ENCODE measurements around the gene LRBA.
"Not testable (repeated sequence)": the region's sequence is repeated elsewhere in the genome, so short reads cannot be mapped to it uniquely, and the experiment has no call there.

Gene LRBA

DNA sequence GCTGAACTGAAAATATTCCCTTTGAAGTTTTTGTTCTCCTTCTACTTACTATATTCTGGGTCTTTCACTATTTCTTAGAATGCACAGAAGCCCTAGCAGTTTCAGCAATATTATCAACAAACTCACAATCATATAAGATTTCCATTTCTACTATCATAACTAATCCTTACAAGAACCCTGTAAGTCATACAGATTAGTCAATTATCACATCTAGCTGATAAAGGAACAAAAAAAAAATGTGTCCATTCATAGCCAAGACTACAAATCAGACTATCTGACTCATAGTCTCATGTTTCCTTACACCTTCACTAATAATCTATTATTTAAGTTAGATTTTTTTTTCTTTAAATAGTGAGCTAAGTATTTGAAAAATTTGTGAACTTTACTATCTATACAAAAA lies 72.5 kb downstream of the LRBA start:
- peak; percentile 71 to 75 for ATAC-seq

DNA sequence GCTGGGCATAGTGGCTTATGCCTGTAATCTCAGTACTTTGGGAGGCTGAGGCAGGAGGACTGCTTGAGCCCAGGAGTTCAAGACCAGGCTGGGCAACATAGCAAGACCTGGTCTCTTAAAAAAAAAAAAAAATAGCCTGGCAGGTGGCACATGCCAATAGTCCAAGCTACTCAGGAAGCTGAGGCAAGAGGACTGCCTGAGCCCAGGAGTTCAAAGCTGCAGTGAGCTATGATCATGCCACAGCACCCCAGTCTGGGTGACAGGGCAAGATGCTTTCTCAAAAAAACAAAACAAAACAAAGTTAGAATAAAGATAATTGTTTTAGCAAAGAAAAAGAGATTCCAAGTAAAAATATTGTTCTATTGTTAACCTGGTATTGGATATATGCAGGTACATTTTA lies 75.0 kb downstream of the LRBA start:
- ATAC-seq: no peak

DNA sequence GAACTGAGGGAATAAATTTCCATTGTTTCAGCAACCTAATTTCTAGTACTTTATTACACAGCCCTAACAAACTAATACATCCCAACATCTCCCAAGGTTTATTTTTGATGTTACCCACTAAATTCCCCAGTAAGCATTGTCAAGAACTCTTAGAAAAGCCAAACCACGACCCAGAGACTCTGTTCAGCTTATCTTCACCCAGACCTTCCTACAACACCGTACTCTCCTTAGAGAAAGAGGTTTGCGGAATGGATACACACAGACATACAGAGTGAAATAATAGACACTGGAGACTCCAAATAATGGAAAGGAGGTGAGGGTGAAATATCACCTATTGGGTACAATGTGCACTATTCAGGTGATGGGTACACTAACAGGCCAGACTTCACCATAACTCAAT lies 75.6 kb downstream of the LRBA start:
- no peak for ATAC-seq

DNA sequence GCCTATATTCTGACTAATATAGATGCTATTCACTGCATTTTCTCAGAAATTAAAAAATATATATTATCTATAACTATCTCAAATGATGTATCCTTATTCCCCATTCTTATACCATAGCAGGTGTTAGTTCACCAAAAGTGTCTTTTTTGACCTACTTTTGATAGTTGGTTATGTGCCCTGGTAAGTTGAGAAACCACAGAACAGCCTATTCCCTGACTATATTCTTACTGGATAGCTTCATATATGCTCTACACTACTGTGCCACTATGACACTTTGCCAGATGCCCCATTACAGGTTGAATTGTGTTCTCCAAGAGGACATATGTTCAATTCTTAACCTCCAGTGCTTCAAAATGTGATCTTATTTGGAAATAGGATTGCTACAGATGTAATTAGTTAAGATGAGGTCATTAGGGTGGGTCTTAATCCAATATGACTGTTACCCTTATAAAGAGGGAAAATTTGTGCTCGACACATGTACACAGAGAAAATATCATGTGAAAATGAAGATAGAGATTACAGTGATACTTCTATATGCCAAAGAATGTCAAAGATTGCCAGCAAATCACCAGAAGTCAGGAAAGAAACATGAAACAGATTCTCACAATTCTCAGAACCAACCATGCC lies 76.1 kb downstream of the LRBA start:
- no peak for ATAC-seq

DNA sequence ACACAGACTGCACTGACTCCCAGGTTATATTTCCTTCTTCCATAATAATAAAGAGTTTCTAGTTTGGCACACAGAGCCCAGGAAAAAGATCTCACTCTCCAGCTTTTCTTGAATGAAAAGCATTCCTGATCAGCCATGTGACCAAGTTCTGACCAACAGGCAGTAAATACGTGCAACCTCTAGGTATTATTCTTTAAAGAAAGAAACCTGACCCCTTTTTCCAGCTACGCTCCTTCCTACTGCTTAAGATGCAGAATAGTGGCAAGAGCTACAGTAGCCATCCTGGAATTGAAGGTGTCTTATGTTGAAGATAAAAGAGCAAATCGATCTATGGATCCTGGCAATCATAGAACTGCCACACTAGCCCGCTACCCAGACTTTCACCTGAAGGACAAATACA lies 76.7 kb downstream of the LRBA start:
- no peak for ATAC-seq

DNA sequence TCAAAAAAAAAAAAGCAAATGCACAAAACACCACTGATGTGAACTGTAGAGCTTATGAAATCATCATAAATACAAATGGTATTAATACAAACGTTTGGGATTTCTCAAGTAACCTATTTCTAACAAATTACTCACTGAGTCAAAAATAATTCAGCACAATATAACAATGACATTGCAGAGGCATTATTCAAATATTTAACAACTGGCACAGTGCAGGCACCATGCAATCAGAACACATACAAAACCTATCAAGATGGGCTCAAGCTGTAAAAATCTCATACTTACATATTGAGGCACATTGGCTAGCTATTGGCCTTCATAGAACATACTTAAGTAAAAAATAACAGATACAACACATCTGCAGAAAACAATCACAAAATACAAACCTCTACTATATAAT lies 81.1 kb downstream of the LRBA start:
- ATAC-seq: no peak

DNA sequence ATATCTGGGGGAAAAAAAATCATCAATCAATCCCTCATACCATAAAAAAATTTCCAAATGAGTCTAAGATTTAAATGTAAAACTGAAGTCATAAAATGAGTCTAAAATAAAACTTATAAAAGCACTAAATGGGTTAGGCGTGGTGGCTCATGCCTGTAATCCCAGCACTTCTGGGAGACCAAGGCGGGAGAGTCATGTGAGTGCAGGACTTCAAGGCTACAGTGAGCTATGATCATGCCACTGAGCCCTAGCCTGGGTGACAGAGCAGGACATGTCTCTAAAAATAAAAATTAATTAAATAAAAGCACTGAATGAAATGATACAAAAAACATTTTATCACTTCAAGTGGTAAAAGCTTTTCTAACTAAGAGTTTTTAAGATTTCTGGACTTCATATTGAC lies 83.3 kb downstream of the LRBA start:
- ATAC-seq: no peak

DNA sequence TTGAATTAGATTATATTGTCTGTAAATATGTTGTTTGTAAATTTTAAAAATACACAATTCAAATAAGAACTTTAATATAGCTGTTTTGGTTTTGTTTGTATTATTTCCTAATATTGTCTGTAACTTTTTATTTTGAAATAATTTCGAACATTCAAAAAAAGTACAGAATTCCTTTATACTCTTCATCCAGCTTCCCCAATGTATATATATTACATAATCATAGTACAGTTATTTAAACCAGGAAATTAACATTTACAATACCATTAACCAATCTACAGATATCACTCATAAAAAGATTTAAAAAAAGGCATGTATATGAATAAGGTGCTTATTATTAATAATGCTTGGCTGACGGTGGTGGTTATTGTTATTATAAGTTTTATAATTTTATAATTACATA lies 84.1 kb downstream of the LRBA start:
- ATAC-seq: no peak

DNA sequence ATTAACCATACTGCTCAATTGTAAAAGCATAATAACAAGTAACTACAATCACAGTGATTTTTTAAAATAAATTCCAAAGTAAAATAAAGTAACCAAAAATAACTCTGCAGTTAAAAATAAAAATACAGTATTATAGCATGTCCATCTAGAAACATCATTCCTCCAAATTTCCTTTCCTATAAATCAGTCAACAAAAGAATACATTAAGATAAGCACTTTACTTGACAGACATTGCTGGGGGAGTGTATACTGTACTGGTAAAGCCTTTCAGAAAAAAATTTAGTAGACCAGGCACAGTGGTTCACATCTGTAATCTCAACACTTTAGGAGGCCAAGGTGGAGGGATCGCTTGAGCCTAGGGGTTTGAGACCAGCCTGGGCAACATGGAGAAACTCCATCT lies 91.1 kb downstream of the LRBA start:
- ATAC-seq: no peak

DNA sequence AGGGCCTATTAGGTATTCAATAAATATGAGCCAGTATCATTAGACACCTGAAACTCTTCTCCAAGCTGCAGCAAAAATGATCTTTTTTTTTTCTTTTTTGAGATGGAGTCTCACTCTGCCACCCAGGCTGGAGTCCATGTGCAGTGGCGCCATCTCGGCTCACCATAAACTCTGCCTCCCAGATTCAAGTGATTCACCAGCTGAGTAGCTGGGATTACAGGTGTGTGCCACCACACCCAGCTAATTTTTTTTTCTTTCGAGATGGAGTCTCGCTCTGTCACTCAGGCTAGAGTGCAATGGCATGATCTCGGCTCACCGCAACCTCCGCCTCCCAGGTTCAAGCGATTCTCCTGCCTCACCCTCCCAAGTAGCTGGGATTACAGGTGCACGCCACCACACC lies 93.6 kb downstream of the LRBA start:
- not testable (repeated sequence) for ATAC-seq

DNA sequence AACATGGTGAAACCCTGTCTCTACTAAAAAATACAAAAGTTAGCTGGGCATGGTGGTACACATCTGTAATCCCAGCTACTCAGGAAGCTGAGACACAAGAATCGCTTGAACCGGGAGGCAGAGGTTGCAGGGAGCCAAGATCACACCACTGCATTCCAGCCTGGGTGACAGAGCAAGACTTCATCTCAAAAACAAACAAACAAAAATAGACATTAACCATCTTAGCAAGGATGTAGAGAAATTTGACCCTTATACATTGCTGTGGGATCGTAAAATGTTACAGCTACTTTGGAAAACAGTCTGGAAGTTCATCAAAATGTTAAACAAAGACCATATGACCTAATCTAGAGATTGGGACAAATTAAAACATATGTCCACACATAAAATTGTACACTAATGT lies 96.5 kb downstream of the LRBA start:
- not testable (repeated sequence) for ATAC-seq

DNA sequence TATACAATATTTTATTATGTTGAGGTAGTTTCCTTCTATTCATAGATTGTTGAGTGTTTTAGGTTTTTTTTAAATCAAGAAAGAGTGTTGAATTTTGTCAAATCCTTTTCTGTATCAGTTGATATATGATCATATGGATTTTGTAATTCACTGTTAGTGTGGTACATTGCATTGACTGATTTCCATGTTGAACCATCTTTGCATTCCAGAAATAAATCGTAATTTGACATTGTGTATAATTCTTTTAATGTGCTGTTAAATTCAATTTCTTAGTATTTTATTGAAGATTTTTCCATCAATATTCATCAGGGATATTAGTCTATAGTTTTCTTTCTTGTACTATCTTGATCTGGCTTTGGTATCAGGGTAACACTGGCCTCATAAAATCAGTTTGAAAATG lies 103.8 kb downstream of the LRBA start:
- no peak for ATAC-seq

DNA sequence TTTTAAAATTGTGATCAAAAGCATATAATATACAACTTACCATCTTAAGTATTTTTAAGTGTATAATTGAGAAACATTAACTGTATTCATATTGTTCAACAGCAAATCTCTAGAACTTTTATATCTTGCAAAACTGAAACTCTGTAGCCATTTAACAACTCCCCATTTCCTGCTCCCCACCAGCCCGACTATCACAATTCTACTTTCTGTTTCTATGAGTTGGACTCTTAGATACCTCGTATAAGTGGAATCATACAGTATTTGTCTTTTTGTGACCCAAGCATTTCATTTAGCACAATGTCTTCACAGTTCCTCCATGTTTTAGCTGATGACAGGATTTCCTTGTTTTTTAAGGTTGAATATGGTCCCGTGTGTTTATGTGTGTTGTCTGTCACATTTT lies 106.0 kb downstream of the LRBA start:
- ATAC-seq: no peak

DNA sequence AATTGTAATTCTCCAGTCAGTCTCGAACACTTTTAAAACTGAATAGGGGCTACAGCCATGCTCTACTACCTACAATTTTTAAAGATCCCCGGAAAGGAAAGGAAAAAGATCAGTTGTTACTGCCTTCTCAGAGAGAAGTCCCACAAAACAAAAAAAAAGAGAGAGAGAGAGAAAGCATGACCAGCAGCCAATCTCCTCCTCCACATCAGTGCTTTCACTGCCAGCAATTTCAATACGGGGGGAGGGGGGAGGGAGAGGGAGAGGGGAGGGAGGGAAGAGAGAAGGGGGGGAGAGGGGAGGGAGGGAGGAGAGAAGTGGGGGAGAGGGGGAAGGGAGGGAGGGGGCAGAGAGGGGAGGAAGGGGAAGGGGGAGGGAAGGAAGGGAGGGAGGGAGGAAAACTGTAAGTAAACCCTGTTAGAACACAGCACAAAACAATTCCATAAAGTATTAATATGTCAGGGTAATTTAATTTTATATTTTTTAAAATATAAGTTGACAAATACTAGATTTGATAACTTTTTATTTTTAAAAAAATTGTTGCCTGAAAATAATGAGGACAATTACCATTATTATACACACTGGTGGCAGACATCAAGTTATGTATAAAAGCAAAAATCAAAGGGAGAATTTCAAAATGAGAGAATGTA lies 108.0 kb downstream of the LRBA start:
- no peak for ATAC-seq

DNA sequence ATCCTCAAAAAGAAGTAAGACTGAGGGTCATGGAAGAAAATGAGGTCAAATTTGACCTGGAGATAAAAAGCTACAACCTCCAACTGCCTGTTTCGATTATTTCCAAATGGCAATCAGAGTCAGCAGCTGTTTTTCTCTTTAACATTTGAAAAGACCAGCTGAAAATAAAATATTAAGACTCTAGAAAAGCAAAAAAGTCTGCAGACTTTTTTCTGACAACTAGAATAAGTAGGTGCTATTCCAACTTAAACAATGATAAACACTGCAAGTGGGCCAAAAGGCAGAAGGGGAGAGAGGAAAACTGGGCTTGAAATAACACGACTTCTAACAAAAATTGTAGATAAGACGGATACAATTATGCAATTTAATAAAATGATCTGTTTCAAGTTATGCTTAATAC lies 110.4 kb downstream of the LRBA start:
- ATAC-seq: no peak

DNA sequence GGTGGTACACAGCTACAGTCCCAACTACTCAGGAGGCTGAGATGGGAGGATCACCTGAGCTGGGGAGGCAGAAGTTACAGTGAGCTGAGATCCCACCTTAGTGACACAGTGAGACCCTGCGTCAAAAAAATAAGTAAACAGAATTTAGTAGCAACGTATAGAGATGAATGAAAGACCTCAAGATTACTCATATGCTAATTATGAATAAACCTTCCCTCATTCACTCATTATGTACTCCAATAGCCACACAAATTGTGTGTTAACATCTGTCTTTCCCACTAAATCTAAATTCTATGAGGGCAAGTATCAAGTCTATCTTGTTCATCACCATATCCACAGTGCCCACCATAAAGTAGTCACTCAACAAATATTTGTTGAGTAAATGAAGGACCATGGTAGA lies 111.5 kb downstream of the LRBA start:
- ATAC-seq: peak in 1 of 2 donors; percentile 55

DNA sequence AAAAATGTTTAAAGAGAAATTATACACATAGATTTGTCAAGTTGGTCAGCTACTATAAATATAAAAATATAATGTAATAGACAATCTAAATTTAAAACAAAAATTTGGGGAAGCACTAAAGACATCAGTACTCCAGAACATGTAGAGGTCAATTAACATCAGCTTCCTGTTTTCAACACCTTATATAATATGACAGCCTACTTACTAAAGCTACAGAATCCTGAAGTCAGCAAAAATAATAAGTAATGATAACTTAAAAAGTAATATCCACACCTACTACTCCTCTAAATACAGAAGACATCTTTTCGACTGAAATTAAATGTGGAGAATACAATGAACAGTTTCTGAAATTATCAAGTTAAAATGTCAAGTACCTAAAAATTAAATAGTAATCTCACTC lies 118.6 kb downstream of the LRBA start:
- no peak for ATAC-seq

DNA sequence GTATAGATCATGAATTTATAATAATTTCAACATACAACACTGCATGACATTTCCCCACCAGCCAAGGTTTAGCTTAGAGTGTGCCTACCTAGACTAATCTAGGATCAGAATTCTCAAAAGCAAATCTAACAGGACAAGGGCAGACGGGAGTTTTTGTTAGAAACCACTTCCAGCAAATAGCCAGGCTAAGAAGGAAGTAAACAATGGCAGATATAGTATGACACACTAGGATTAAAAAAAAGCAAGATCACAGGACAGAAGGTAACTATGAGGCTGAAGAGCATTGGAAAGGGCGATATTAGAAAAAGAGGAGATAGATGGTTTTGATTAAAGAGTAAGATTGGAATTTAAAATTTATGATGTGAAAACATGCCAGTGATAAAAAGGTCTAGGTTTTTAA lies 124.8 kb downstream of the LRBA start:
- no peak for ATAC-seq

DNA sequence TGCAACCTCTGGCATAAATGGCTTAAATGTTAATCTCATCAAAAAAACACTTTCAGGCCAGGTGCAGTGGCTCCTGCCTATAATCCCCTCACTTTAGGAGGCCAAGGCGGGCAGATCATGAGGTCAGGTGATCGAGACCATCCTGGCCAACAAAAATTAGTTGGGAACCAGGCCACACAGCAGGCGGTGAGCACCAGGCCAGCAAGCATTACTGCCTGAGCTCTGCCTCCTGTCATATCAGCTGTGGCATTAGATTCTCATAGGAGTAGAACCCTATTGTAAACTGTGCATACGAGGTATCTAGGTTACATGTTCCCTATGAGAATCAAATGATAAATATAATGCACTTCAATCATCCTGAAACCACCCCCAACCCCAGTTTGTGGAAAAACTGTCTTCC lies 125.8 kb downstream of the LRBA start:
- no peak for ATAC-seq

DNA sequence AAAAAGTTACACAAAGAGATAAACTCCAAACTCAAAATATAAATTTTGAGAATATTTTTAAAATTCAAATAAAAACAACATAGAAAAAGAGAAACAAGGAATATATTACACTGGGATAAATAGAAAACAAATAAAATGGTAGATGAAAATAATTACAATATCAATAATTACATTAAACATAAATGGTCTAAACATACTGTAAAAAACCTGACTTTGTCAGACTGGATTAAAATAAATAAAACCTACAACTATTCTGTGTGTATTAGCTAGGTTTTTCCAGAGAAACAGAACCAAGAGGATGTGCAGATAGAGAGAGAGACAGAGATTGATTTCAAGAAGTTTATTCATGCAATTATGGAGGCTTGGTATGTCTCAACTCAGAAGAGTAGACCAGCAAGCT lies 126.5 kb downstream of the LRBA start:
- ATAC-seq: no peak

DNA sequence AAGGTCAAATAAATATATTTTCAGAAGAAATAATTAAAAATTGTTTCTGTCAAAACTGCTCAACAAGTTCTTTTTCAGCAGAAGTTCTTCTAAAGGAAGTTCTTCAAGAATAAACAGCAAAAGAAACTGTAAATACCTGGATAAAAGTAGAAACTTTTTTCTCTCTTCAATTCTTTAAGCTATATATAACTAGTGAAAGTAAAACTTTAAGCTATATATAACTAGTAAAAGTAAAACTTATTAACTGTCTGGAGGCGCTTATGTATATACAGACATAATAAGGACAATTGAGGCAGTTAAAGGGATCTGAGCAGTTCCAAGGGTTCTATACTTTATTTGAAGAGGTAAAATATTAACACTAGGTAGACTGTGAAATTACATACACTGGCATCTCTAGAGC lies 126.9 kb downstream of the LRBA start:
- ATAC-seq: no peak

DNA sequence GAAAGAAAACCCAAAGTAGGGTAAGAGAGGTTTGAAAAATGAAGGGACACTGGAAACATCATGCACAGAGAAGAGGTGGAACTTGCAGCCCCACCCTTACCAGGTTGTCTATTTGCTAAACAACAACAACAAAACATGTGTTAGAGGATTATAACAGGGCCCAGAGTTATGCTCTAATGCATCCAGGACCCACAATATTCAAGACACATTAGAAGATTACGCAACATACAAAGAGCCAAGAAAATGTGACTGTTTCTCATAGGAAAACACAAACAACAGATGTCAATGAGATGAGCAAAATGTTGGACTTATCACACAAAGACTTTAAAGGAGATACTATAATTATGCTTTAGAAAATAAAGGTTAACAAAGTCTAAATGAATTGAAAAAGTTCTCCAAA lies 128.5 kb downstream of the LRBA start:
- ATAC-seq: no peak

DNA sequence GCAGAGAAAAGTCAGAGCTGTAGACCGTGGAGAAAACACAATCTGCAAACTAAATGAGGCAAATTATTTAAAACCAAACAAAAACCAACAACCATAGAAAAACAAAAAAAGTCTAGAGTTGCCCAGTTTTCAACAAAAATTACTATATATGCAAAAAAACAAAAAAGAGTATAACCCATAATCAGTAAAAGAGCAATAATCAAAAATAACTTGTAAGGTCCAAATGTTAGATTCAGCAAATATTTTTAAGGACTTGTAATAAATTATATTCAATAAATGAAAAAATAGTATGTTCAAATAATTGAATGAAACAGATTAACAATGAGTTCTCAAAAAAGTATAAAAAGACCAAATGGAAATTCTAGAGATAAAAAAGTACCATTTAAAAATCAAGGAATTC lies 130.5 kb downstream of the LRBA start:
- no peak for ATAC-seq

DNA sequence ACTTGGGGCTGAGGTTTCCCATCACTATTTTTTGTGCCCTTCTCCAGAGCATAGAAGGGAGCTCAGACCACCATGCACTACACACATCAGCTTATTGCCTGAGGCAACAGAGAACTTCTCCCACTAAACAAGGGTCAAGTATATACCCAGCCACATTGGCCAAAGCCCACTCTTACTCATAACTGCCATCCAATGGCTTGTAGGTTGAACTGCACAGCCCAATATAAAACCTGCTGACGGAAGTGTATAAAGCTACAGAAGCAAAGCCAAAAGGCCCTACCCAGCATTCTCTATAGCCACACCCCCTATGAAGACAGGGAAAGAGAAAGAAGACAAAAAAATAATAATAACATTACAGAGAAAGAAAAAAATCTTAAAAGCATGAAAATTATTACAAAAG lies 139.7 kb downstream of the LRBA start:
- no peak for ATAC-seq

Data from activated CD4-positive, CD25-positive, alpha-beta regulatory T cell treated with anti-CD3 and anti-CD28 coated beads, Interleukin-2, amount 50 U/mL, for 24 hours (primary cell).